KOPT-K1 (cell line): ENCODE data around the gene FAM131B.
"Not testable (repeated sequence)": the region's sequence is repeated elsewhere in the genome, so short reads cannot be mapped to it uniquely, and the experiment has no call there.

Experiments
- H3K27ac ChIP-seq: fragments of 200-600 bp; sonication (generic); 2 replicates; pipeline ENCODE4 v1.5.1; 2016; ENCODE audit warnings: antibody characterized with exemption, mild to moderate bottlenecking, low read depth, low read length; ENCODE audit not compliant: poor library complexity, severe bottlenecking
- H3K36me3 ChIP-seq: fragments of 200-600 bp; sonication (generic); 2 replicates; pipeline ENCODE4 v1.5.1; 2017; ENCODE audit warnings: antibody characterized with exemption, mild to moderate bottlenecking, low read length, moderate library complexity; ENCODE audit not compliant: insufficient read depth
- H3K9me3 ChIP-seq: fragments of 200-600 bp; sonication (generic); 2 replicates; pipeline ENCODE4 v1.5.1; 2017; ENCODE audit warnings: antibody characterized with exemption, low read length, mild to moderate bottlenecking; ENCODE audit not compliant: insufficient read depth, poor library complexity, severe bottlenecking

The FAM131B gene

DNA sequence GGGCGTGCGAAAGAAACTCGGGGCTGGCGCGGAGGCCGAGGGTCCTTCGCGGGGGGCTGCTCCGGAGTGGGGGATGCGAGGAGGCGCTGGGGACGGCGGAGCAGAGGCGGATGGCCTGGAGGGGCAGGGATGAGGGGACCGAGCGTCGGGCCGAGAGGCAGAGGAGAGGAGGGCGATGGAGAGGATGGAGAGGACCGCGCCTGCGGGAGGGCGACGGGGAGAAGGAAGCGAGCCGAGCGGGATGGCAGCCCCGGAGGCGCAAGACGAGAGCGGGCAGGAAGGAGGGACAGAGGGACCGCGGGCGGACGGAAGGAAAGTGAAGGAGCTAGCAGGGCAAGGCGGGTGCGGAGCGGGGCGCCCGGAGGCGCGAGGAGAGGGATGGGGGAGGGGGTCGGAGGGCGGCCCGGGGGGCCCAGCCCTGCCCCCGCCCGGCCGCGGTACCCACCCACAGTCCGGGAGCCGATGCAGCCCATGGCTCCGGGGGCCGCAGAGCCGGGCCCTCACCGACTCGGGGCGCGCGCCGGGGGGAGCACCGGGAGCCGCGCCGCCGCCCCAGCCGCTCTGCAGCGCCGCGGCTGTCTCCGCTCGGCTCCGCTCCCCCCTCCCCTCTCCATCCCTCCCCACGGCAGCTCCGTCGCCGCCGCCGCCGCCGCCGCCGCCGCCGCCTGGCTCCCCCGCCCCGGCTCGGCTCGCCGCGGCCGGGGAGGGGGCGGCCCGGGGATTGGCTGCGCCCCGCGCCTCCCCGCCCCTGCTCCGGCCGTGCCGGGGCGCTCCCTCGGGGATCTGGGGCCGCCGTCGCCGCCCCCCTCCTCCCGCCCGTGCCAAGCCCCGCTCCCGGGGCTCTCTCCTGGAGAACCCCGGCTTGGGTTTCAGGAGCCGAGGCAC, at the start of gene FAM131B:
Gene FAM131B, minus strand, starts transcription at position 583 of the 885 bp plus-strand sequence. Its CDS starts 110 bp downstream, at position 473.
- H3K36me3 ChIP-seq: no peaks in the 10 kb centered on the region
- H3K9me3 ChIP-seq: no peaks in the 10 kb centered on the region
- no peak within 1 kb of the TSS for H3K27ac ChIP-seq

DNA sequence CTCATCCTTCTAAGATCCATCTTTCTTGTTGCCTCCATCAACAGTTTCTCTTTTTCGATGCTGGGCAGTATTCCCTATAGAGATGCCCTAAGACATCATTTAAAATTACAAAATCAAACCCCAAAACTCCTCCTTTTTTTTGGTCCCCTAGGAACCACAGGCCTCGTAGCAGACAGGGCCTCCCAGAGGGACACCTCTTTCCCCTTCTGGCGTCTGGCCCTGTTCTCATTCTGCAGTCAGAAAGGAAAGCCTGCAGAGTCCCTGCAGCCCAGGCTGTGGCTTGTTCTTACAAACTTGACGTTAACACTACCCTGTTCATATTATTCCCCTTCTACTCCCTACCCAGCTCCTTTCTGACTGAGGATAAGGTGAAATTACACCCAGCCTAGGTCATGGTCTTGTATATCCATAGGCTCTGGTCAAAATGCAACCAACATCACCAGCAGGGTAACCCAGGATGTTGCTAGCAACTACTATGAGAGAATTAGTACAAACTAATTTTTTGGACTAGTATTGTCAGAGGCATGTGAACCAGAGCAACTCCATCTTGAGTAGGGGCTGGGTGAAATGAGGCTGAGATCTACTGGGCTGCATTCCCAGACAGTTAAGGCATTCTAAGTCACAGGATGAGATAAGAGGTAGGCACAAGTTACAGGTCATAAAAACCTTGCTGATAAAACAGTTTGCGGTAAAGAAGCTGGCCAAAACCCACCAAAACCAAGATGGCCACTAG, 49.6 kb upstream of the FAM131B start:
- Histone ChIP-seq H3K36me3 (no peaks in the 10 kb centered on the region), H3K27ac (no peak overlapping the region)

DNA sequence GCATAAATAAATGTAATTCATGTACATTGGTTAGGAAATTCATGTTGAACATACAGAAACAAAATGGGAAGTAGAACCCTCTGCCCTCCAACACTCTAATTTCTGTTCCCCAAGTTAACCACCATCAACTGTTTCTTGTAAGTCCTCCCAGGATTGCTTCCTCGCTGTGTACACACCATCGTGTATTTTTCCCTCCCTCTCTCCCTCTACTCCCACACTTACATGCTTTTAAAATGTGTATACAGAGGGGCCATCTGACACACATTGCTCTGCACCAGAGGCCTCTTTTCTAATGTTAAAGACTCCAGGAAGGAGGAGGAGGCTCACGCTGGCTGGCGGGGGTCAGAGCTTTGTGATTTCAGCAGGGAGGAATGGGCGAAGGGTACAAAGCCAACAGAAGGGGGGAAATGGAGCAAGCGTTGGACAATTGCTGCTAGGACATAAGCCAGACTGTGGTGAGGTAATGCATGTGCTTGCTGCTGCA, 48.0 kb upstream of the FAM131B start:
- Histone ChIP-seq H3K9me3 (no peaks in the 10 kb centered on the region), H3K27ac (no peak overlapping the region), H3K36me3 (no peaks in the 10 kb centered on the region)

More for the DNA sequence above, 49.6 kb upstream of the FAM131B start:
- H3K9me3 ChIP-seq: no peaks in the 10 kb centered on the region

DNA sequence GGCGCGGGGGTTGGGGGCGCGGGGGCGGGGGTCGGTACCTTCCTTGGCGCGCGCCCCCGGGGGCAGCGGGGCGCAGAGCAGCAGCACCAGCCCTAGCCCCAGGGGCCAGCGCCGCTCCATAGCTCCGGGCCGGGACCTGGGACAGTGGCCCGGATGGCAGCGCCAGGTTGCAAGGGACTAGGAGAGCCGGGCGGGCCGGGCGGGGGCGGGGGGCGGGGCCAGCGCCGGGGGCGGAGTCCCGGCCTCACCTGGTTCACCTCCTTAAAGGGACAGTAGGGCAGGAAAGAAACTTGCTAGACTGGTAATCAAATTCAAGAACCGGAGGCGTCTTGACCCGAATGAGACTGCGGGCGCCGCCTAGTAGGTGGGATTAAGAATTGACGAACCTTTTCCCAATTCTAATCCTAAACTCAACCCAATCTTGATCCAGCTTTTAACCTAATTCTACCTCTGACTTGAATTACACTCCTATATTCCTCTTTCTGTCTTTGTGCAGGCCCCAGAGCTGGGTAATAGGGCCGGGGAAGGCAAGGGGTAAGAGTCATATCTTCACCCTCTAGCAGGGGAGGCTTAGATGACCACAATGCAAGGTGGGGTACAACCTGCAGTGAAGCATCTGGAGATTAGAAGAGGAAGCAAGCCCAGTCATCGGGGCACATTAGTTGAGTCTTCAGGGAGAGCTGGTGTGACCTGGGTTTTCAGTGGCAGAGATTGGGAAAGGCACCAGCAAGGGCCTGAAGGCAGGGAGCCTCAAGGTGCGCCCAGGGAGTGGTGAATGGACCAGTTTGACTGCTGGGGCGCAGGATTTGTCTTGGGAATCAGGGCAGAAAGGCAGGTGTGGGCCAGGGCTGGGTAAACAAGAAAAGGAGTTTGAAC, 46.4 kb upstream of the FAM131B start, which contains the start of gene EPHA1:
Gene EPHA1, minus strand, starts transcription at position 171 of the 876 bp plus-strand sequence. Its CDS starts 51 bp downstream, at position 120.
- Histone ChIP-seq H3K36me3 (no peaks in the 10 kb centered on the region), H3K27ac (peak within 1 kb of the TSS; percentile 41), H3K9me3 (no peaks in the 10 kb centered on the region)

DNA sequence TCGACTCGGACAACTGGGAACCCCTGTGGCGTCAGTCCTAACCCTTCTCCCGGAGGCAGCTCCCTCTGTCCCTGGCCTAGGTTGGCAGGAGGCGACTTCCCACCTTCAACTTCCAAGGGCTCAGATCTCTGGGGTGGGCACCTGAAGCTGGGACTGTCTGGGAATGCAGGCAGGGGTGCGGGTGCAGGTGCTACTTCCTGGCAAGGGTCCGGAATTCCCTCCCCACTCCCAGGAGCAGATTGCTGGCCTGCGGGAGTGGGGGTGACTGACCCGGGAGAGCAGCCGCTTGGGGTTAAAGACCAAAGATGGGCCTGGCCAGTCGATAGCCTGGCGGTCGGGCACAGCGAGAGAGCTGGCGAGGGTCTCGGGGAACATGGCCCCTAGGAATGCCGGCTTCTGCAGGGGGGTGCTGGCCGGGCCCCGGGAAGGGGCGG, 45.8 kb upstream of the FAM131B start:
- H3K36me3 ChIP-seq: no peaks in the 10 kb centered on the region
- no peaks in the 10 kb centered on the region for H3K9me3 ChIP-seq
- H3K27ac ChIP-seq: peak overlapping the region; percentile 41

DNA sequence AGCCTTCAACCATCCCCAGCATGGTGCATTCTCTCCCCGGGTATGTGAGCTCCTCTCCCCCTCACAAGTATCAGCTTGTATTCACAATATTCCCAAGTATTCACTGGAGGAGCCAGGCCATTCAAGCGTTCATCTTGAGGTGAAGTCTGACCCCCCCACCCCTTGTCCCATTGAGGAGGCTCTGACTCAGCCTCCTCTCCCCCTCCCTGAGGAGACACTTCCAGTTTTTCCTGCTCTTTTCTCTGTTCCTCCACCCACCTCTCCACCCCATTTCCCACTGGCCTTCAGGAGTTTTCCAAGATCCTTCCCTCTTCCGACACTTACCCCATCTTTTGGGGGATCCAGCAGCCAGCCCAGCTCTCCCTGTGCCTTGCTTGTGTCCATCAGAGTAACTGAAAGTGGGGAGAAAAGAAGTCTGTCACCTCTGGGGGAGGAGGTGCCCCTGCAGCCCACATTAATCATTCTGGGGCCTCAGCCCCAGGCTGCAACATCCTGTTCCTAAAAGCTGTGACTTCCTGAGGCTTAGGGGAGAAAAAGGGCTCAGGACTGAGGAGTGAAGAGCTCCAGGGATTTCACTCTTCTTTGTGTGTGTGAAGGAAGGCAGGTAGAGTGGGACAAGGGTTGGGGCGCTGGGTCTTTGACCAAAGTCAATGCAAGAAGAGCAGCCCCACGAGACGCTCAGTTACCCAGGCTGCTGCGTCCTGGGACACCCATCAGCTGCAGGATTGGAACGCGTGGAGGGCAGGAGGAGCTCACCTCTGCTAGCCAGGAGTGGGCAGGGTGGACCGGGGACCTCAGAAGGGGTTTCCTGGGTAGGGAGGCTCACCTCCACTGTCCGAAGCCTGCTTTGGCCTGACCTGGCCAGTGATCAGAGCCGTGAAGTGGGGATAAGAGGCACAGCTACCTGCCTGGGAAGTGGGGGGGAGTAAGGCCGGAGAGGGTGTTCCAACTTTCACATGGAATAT, 45.1 kb upstream of the FAM131B start:
- Histone ChIP-seq H3K27ac (peak overlapping the region; percentile 41), H3K9me3 (no peaks in the 10 kb centered on the region), H3K36me3 (no peaks in the 10 kb centered on the region)

DNA sequence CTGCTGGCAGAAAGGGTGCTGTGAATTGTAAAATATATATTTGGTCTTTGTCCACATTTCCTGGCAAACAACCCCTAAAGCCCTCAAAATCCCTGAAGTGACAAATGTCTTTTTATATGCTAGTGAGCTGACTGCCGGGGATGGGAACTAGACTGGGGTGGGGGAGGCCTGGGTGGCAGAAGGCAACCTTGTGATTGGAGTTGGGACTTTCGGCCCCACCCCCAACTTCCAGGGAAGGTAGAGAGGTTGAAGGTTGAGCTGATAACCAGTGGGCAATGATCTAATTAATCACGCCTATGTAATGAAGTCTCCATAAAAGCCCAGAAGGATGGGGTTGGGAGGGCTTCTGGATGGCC, 43.5 kb upstream of the FAM131B start:
- Histone ChIP-seq H3K36me3 (no peaks in the 10 kb centered on the region), H3K27ac (no peak overlapping the region), H3K9me3 (no peaks in the 10 kb centered on the region)

DNA sequence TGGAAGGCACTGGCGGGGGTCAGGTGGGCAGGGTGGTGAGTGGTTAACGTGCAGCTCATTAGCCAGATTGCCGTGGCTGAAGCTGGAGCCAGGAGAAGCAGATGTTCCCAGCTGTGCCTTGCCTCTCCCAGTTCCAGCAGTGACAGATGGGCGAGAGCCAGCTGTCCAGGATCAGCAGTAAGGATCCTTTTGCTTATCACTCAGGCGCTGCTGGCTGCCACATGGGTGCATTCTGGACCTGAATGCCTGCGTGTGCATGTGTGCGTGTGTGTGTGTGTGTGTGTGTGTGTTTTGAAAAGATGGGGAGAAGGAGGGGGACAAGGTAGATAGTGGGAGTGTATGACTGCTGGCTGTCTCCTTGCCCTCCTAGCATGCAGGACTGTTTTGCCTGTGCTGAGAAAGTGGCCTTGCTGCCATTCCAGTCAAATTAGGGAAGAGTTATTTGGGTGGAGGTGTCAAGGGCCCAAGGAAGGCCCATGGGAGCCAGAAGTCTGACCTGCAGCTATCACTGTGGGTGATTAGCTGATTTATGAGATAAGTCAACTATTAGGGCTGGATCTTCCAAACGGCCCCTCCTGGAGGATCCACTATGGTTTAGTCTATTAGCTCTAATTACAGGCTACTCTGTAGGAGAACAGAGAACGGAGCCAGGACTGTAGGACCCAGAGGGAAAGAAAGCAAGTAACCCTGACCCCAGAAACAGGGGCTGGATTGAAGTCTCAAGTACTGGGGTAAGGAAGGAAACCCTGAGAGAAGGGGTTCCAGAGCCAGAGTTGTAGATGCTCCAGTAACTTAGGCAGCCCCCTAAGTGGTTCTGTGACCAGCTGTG, 42.9 kb upstream of the FAM131B start:
- no peaks in the 10 kb centered on the region for H3K9me3 ChIP-seq
- H3K27ac ChIP-seq: no peak overlapping the region
- no peaks in the 10 kb centered on the region for H3K36me3 ChIP-seq

DNA sequence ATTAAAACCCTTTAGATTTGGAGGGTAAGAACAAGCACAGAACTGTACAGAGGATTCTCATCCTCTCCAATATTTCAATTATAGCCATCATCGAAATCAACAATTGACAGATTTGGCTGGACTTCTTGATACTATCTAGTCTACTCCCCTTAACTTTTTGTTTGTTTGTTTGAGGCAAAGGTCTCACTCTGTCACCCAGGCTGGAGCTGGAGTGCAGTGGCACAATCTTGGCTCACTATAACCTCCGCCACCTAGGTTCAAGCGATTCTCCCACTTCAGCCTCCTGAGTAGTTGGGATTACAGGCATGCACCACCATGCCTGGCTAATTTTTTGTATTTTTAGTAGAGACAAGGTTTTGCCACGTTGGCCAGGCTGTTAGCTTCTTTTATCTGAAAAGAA, 39.7 kb upstream of the FAM131B start:
- H3K9me3 ChIP-seq, H3K36me3 ChIP-seq, H3K27ac ChIP-seq: not testable (repeated sequence)

DNA sequence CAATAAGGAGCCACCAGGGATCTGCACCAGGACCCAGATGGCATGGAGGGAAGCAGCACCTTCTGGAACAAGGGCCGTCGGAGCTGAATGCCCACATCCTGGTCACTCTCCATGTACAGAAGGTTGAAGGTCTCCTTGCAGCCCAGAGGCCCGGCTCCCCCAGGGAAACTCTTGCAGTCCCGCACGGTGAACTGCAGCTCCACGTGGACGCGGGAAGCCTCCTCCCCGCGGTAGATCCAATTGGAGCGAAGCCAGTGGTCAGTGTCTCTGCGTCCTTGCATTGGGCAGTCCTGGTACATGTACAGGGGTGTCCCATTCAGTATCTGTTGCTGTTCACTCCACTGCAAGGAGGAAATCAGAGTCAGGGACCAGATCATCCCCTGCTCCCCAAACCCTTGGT, 38.8 kb upstream of the FAM131B start:
- H3K9me3 ChIP-seq: no peaks in the 10 kb centered on the region
- H3K36me3 ChIP-seq: no peaks in the 10 kb centered on the region
- no peak overlapping the region for H3K27ac ChIP-seq

DNA sequence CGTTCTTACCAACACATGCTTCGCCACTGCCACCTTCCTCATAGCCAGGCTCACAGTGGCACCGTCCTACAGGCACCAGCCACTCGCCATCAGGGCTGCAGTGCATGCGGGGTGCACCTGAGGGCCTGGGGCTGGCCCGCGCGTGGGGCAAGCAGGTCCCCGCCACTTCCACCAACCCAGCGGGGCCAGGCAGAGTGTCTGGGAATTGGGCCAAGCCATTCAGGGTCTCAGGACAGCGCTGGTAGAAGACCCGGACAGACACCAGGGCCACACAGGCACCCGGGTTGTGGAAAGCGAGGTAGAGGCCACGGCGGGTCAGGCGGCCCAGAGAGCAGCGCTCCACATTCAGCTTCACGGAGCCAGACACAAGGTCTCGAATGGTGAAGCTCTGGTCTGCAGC, 37.1 kb upstream of the FAM131B start:
- H3K27ac ChIP-seq: no peak overlapping the region
- no peaks in the 10 kb centered on the region for H3K36me3 ChIP-seq
- no peaks in the 10 kb centered on the region for H3K9me3 ChIP-seq

DNA sequence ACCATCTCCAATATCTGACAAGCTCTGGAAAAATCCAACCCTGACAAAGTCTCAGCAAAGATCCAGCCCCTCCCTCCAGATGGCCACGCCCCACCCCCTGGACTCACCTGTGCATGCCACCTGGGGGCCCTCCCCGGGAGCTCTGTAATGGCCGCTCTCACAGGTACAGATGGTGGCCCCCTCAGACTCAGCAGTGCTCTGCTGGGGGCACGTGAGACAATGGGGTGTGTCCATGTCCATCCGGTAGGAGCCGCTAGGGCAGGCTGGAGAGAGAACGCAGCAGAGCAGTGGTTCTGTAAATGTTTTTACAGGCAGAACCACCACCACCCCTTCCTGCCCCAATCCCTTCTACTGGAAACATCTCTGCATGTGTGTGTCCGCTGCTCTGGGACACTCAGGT, 36.6 kb upstream of the FAM131B start:
- no peaks in the 10 kb centered on the region for H3K36me3 ChIP-seq
- no peak overlapping the region for H3K27ac ChIP-seq
- H3K9me3 ChIP-seq: no peaks in the 10 kb centered on the region

DNA sequence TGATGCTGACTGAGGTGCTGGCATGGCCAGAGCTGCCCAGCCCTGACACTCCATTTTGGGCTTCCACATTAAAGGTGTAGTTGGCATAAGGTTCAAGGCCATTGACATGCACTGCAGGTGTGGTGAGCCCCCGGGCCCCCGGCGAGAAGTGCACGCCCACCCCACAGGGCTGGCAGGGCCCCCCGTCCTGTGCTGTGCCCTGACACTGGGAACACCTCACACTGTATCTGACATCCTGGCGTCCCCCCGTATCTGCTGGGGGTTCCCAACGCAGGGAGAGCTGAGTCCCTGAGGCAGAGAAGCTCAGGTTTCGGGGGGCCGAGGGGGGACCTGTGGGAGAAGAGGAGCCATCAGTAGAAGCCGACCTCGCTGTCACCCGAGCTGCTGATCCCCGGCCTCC, 36.1 kb upstream of the FAM131B start:
- no peaks in the 10 kb centered on the region for H3K9me3 ChIP-seq
- H3K27ac ChIP-seq: no peak overlapping the region
- H3K36me3 ChIP-seq: no peaks in the 10 kb centered on the region
